Keratinocyte (primary cell): Measurements from ENCODE around the gene FHDC1. TPM values are rescaled to one million over a fixed set of nuclear protein-coding genes. Genes with fewer than 3 reads are reported as not detected.

Experiments used
- DNase-seq: peaks from one replicate; pipeline ENCODE4 v3.0.0-alpha.2; 2011; ENCODE audit warnings: low read depth, missing footprints, low spot score
- FAIRE-seq: peaks from 2 replicates; lab custom pipeline; 2011; peaks lifted over from hg19 to GRCh38; lab: Jason Lieb, UNC
- H2AFZ ChIP-seq: 2 replicates; pipeline ENCODE4 v1.6.0; 2012; ENCODE audit warnings: low read length, control low read depth, inconsistent platforms; ENCODE audit not compliant: control insufficient read depth
- H3K27ac ChIP-seq: 2 replicates; pipeline ENCODE4 v1.5.1; 2011; ENCODE audit warnings: low read length; ENCODE audit not compliant: control insufficient read depth, insufficient read depth
- H3K27me3 ChIP-seq: 3 replicates; pipeline ENCODE4 v1.6.0; 2011; ENCODE audit warnings: low read length; ENCODE audit not compliant: control insufficient read depth, insufficient read depth; ENCODE audit errors: extremely low read depth
- H3K36me3 ChIP-seq, 2 experiments: 2 replicates in 1 of 2; 3 replicates in 1 of 2; pipeline ENCODE4 v1.5.1; 2011; ENCODE audit warnings: low read length in 2 of 2, mild to moderate bottlenecking in 1 of 2; ENCODE audit not compliant: control insufficient read depth in 2 of 2, insufficient read depth in 2 of 2; ENCODE audit errors: extremely low read depth in 1 of 2
- H3K4me1 ChIP-seq: 3 replicates; pipeline ENCODE4 v1.5.1; 2011; ENCODE audit warnings: low read length; ENCODE audit not compliant: control insufficient read depth, insufficient read depth; ENCODE audit errors: extremely low read depth
- H3K4me2 ChIP-seq: 3 replicates; pipeline ENCODE4 v1.6.0; 2011; ENCODE audit warnings: low read depth, low read length; ENCODE audit not compliant: control insufficient read depth, insufficient read depth; ENCODE audit errors: extremely low read depth
- H3K4me3 ChIP-seq, 3 experiments: fragments of 200-600 bp in 1 of 3; sonication (generic) in 1 of 3; 2 replicates in 2 of 3; 3 replicates in 1 of 3; pipeline ENCODE4 v1.5.1; 2011 to 2016; ENCODE audit warnings: low read length in 3 of 3, mild to moderate bottlenecking in 3 of 3, control low read depth in 2 of 3, inconsistent platforms in 1 of 3, low read depth in 1 of 3, mixed read lengths in 1 of 3, mixed run types in 1 of 3, moderate library complexity in 1 of 3; ENCODE audit not compliant: control insufficient read depth in 2 of 3, insufficient read depth in 2 of 3; ENCODE audit errors: extremely low read depth in 1 of 3
- H3K79me2 ChIP-seq: 2 replicates; pipeline ENCODE4 v1.6.0; 2012; ENCODE audit warnings: low read length; ENCODE audit not compliant: control insufficient read depth, insufficient read depth
- H3K9ac ChIP-seq: 3 replicates; pipeline ENCODE4 v1.6.0; 2011; ENCODE audit warnings: low read length; ENCODE audit not compliant: control insufficient read depth, insufficient read depth; ENCODE audit errors: extremely low read depth
- H3K9me1 ChIP-seq: 3 replicates; pipeline ENCODE4 v1.6.0; 2011; ENCODE audit warnings: low read length; ENCODE audit not compliant: control insufficient read depth, insufficient read depth; ENCODE audit errors: extremely low read depth
- H3K9me3 ChIP-seq: 2 replicates; pipeline ENCODE4 v1.5.1; 2012; ENCODE audit warnings: low read depth, low read length; ENCODE audit not compliant: control insufficient read depth
- H4K20me1 ChIP-seq: 3 replicates; pipeline ENCODE4 v1.6.0; 2011; ENCODE audit warnings: low read length; ENCODE audit not compliant: control insufficient read depth, insufficient read depth; ENCODE audit errors: extremely low read depth
- EZH2 ChIP-seq: IDR thresholded peaks from one replicate; pipeline ENCODE4 v1.6.1; 2012; ENCODE audit warnings: inconsistent platforms, mild to moderate bottlenecking, low read length, moderate library complexity
- dilution Hi-C: fragments of 300-500 bp; cut with MboI; formaldehyde crosslinking; loops from one replicate; pipeline ENCODE4 v1.7.0; 2020; ENCODE audit warnings: low sequenced_read_pairs; ENCODE audit not compliant: extremely low pct_ligation_motif_present
- polyA plus RNA-seq, 5 experiments: library from polyadenylated mRNA; depleted of rRNA in 3 of 5; stranded (reverse) in 3 of 5; stranded (forward) in 1 of 5; unstranded in 1 of 5; fragments of >200 nt; gene quantifications; 1 replicate in 1 of 5; 2 replicates in 3 of 5; 3 replicates in 1 of 5; pipeline versions ENCODE4 v1.2.1 to v1.2.3, GENCODE V29; 2011 to 2012; ENCODE audit warnings: missing spikeins in 2 of 5, low read depth in 1 of 5, low replicate concordance in 1 of 5
- TF ChIP-seq, protein P1 (sequence below), 3 experiments: IDR thresholded peaks in 1 of 3; conservative IDR thresholded peaks in 1 of 3; optimal IDR thresholded peaks in 1 of 3; 2 replicates in 2 of 3; 3 replicates in 1 of 3; pipeline versions ENCODE3 to v1.5.1; 2011; ENCODE audit warnings: low read length in 3 of 3, mild to moderate bottlenecking in 3 of 3, moderate library complexity in 2 of 3, control low read depth in 1 of 3, inconsistent platforms in 1 of 3; ENCODE audit not compliant: insufficient read depth in 2 of 3; ENCODE audit errors: extremely low read depth in 1 of 3

FHDC1 gene
- polyA plus RNA-seq, 1 donor (not counting 4 experiments of a cell fraction or from before 2014, with no cell fraction given), result 1.6 TPM

DNA sequence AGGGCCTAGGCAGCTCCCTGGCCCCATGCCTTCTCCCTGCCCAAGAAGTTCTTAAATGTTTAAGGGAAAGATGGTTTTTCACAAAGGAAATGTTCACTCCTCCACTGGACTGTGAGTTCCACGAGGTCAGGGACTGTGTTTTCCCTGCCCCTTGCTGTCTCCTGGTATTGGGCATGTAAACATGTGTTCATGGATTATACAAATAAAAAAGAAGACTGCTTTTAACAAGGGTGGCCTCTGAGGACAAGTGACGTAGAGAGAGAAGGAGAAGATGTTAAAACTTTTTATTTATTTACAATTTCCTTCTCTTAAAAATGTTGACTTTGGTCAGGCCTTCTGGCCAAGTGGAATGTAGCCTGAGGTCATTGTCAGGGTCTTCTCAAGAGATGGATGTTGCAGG, 66.0 kb downstream of the FHDC1 start:
- Histone ChIP-seq H3K4me3 (no peak overlapping the region), H4K20me1 (no peaks in the 10 kb centered on the region), H3K4me2 (no peak overlapping the region), H3K36me3 (no peaks in the 10 kb centered on the region), H3K79me2 (no peaks in the 10 kb centered on the region), H3K9me3 (no peaks in the 10 kb centered on the region), H3K9ac (no peak overlapping the region), H2AFZ (no peak overlapping the region), H3K9me1 (no peaks in the 10 kb centered on the region), H3K27me3 (no peaks in the 10 kb centered on the region), H3K27ac (no peak overlapping the region), H3K4me1 (peaks cover 16% of the 10 kb centered on the region)
- dilution Hi-C loops, result no loop called here
- DNase-seq (no peak), FAIRE-seq (peak; percentile 23)
- TF ChIP-seq, protein P1, sequence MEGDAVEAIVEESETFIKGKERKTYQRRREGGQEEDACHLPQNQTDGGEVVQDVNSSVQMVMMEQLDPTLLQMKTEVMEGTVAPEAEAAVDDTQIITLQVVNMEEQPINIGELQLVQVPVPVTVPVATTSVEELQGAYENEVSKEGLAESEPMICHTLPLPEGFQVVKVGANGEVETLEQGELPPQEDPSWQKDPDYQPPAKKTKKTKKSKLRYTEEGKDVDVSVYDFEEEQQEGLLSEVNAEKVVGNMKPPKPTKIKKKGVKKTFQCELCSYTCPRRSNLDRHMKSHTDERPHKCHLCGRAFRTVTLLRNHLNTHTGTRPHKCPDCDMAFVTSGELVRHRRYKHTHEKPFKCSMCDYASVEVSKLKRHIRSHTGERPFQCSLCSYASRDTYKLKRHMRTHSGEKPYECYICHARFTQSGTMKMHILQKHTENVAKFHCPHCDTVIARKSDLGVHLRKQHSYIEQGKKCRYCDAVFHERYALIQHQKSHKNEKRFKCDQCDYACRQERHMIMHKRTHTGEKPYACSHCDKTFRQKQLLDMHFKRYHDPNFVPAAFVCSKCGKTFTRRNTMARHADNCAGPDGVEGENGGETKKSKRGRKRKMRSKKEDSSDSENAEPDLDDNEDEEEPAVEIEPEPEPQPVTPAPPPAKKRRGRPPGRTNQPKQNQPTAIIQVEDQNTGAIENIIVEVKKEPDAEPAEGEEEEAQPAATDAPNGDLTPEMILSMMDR (optimal IDR thresholded peaks at IDR 0.05 in 1 of 3, IDR thresholded peaks at IDR 0.05 in 1 of 3, conservative IDR thresholded peaks at IDR 0.05 in 1 of 3; ENCODE audit: extremely low read depth in 1 of 3, insufficient read depth in 2 of 3, low read length in 3 of 3), result no peak
- TF ChIP-seq EZH2, result no peak

DNA sequence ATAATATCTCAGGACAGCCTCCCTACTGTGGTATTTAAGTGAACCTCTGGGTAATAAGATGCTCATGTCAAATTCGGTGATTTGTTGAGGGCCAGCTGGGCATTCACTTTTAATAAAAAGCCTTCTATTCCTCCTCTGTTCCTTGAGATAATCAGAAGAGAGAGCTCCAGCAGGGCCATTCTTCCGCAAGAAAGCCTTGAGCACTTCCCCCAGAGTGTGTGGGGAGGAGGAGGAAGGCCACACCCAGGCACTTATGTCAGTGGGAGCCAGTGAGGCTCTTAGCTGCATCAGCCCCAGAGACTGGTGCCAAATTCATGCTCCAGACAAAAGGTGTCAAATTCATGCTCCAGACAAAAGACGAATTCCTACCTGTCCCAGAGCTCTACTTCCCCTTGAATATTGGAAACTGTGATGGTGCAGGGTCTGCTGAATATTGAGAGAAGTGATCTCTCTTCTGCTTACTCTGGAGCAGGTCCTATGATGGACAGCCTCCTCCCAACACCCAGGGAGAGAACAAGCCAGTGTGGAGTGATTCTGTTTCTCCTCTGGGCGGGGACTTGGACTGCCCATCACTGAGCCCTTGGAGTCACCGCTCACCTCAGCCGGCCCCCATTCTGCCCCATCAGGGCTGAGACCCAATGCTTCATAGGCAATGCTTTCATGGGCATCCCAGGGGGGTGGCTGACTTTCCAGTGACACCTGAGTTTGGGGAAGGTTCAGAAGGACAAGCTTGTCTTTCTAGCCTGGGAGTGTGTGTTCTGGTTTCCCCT, 68.1 kb downstream of the FHDC1 start:
- H3K9me3 ChIP-seq, result no peaks in the 10 kb centered on the region
- dilution Hi-C loops, result no loop called here
- H3K9me1 ChIP-seq, result no peaks in the 10 kb centered on the region
- DNase-seq (no peak), FAIRE-seq (no peak)
- no peak for TF ChIP-seq EZH2
- TF ChIP-seq, protein P1 (optimal IDR thresholded peaks at IDR 0.05 in 1 of 3, IDR thresholded peaks at IDR 0.05 in 1 of 3, conservative IDR thresholded peaks at IDR 0.05 in 1 of 3; ENCODE audit: extremely low read depth in 1 of 3, insufficient read depth in 2 of 3, low read length in 3 of 3), result no peak
- no peaks in the 10 kb centered on the region for H3K36me3 ChIP-seq
- H3K4me1 ChIP-seq, result no peaks in the 10 kb centered on the region
- H3K79me2 ChIP-seq, result no peaks in the 10 kb centered on the region
- H3K4me2 ChIP-seq, result no peak overlapping the region
- H2AFZ ChIP-seq, result no peak overlapping the region
- no peak overlapping the region for H3K4me3 ChIP-seq
- no peaks in the 10 kb centered on the region for H3K27me3 ChIP-seq
- no peak overlapping the region for H3K27ac ChIP-seq
- H3K9ac ChIP-seq, result no peak overlapping the region
- H4K20me1 ChIP-seq, result no peaks in the 10 kb centered on the region
